ENCODE results near the gene LPIN2.

LPIN2 gene

DNA sequence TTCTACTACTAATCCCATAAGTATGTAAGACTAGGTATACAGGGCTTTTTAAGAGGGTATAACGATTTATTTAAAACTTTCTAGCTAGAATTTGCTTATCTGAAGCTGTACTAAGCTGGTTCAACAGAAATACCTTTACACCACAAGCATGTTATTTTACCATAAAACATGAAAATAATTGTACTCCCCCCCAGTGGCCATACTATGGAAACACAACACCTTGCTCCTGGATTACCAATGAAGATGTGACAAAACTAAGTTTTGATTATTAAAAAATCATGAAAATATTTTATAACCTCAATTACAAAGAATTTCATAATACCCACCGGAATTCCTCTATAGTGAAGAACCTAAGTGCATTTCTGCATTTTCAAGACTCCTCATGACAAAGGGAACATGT lies 27.3 kb downstream of the LPIN2 start:
- peaks cover 10 to 31% of the 10 kb centered on the region in 2 donors for H3K4me1 ChIP-seq (ENCODE audit: control insufficient read depth in 1 of 2, insufficient read depth in 2 of 2, low read length in 2 of 2)
- H3K36me3 ChIP-seq (ENCODE audit: control insufficient read depth in 1 of 2, insufficient read depth in 2 of 2, low read length in 2 of 2) = no peaks in the 10 kb centered on the region
- H3K27me3 ChIP-seq (ENCODE audit: low read depth, low read length) = no peaks in the 10 kb centered on the region
- no peak overlapping the region for H3K4me3 ChIP-seq (ENCODE audit: low read depth in 1 of 2, low read length in 2 of 2)
- H3K9me3 ChIP-seq (ENCODE audit: control insufficient read depth in 1 of 2, low read length in 2 of 2) = no peaks in the 10 kb centered on the region
- peak overlapping the region; percentile 33 for H3K27ac ChIP-seq (ENCODE audit: low read length)

DNA sequence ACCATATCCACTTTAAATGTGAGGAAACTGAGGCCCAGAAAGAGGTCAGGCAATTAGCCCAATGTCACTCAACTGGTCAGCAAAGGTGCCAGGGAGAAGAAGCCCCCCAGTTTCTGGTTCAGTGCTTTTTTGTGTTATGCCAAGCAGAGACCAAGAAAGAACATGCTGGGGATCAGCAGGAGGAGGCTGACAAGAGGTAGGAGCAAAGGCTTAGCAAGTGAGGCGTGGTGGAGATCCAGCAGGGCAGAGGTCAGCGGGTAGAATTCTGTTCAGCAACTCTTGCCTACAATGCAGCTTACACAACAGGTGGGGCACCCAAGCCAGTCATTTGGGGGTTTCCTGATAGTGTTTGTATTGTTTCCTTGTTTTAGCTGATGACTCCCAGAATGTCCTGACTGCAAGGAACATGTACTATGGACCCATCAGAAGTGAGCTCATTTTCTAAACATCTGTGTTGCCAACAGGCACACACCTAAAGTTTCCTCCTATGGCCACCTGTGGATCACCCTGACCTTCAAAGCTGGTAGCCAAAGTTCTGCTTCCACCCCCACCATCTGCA lies 28.2 kb downstream of the LPIN2 start:
- H3K4me1 ChIP-seq (ENCODE audit: control insufficient read depth in 1 of 2, insufficient read depth in 2 of 2, low read length in 2 of 2) = peaks cover 15 to 31% of the 10 kb centered on the region in 2 donors
- H3K27me3 ChIP-seq (ENCODE audit: low read depth, low read length) = no peaks in the 10 kb centered on the region
- no peaks in the 10 kb centered on the region for H3K36me3 ChIP-seq (ENCODE audit: control insufficient read depth in 1 of 2, insufficient read depth in 2 of 2, low read length in 2 of 2)
- H3K9me3 ChIP-seq (ENCODE audit: control insufficient read depth in 1 of 2, low read length in 2 of 2) = no peaks in the 10 kb centered on the region
- H3K27ac ChIP-seq (ENCODE audit: low read length) = peak overlapping the region; percentile 91
- H3K4me3 ChIP-seq (ENCODE audit: low read depth in 1 of 2, low read length in 2 of 2) = no peak overlapping the region

DNA sequence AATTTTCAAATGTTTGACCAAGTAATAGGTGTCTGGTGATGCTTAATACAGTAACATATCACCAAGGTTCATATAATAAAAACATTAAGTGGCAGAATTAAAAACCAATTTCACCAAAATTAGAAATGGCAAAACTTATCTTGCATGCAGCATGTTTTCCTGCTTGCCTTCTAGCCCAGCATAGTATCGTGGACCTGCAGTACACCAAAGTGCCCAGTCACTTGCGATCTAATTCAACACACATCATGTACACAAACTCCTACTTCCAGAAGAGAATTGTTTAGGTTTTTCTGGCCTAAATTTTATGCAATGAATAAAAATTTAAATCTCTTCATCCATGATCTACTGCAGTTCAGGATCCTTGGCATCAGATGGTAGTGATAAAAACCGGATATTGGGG lies 28.9 kb downstream of the LPIN2 start:
- H3K27ac ChIP-seq (ENCODE audit: low read length) = peak overlapping the region; percentile 91
- H3K9me3 ChIP-seq (ENCODE audit: control insufficient read depth in 1 of 2, low read length in 2 of 2) = no peaks in the 10 kb centered on the region
- H3K4me3 ChIP-seq (ENCODE audit: low read depth in 1 of 2, low read length in 2 of 2) = no peak overlapping the region
- H3K4me1 ChIP-seq (ENCODE audit: control insufficient read depth in 1 of 2, insufficient read depth in 2 of 2, low read length in 2 of 2) = peaks cover 22 to 31% of the 10 kb centered on the region in 2 donors
- peaks cover 0 to 2% of the 10 kb centered on the region in 2 donors for H3K36me3 ChIP-seq (ENCODE audit: control insufficient read depth in 1 of 2, insufficient read depth in 2 of 2, low read length in 2 of 2)
- H3K27me3 ChIP-seq (ENCODE audit: low read depth, low read length) = no peaks in the 10 kb centered on the region

DNA sequence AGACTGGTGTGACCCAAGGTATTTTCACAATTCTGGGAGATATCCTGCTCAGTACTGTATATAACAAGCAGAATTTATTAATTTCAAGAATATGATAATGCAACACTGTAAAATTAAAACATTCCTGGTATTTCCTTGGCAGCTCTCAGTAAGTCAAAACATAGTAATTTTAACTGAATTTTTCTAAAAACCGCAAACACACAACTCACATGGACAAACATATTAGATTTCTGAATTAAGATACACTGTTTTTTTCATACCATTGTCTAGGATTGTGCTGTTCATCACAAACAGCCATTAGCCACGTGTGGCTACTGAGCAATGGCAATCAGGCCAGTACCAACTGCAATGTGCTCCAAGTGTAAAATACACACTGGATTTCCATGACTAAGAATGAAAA lies 29.6 kb downstream of the LPIN2 start:
- Histone ChIP-seq H3K4me3 (ENCODE audit: low read depth in 1 of 2, low read length in 2 of 2) (no peak overlapping the region), H3K27ac (ENCODE audit: low read length) (peak overlapping the region; percentile 91), H3K9me3 (ENCODE audit: control insufficient read depth in 1 of 2, low read length in 2 of 2) (no peaks in the 10 kb centered on the region), H3K4me1 (ENCODE audit: control insufficient read depth in 1 of 2, insufficient read depth in 2 of 2, low read length in 2 of 2) (peaks cover 30 to 31% of the 10 kb centered on the region in 2 donors), H3K27me3 (ENCODE audit: low read depth, low read length) (no peaks in the 10 kb centered on the region), H3K36me3 (ENCODE audit: control insufficient read depth in 1 of 2, insufficient read depth in 2 of 2, low read length in 2 of 2) (peaks cover 3% of the 10 kb centered on the region in 2 donors)

DNA sequence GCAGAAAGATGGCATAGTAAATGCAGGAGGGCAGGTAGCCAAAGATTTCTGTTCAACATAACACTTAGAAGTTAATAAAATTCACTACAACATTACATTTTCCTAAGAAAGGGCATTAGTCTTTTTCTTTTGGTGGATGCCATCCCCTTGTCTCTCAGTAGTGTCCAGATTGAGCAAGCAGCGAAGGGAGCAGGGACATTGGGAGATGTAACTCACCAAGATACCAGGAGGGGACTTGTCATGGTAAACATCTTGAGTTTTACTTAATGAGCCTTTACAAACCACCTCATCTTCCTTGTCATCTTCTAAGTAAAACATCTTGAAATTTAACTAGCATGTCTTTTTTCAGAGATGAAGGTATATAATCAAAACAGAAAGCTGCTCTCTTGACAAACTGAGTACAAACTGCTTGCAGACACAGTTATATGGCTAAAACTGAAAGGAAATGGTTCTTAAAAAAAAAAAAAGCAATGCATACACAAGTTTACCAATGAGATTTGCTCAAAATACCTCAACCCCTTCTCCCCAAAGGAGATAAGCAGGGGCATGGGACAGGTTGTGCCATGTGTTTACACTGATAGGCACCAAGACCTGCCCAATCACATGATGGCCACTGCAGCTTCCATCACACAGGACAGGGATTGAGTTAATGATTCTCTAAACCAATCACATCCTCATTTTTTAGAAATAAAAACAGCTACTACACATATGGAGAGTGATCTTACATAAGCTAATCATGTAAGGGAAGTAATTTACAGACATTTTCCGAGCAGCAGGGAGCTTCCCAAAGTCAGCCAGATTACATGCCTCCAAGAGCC lies 30.3 kb downstream of the LPIN2 start:
- Histone ChIP-seq H3K4me1 (ENCODE audit: control insufficient read depth in 1 of 2, insufficient read depth in 2 of 2, low read length in 2 of 2) (peaks cover 31 to 33% of the 10 kb centered on the region in 2 donors), H3K4me3 (ENCODE audit: low read depth in 1 of 2, low read length in 2 of 2) (peak overlapping the region in 1 of 2 donors; percentile 38), H3K27me3 (ENCODE audit: low read depth, low read length) (no peaks in the 10 kb centered on the region), H3K36me3 (ENCODE audit: control insufficient read depth in 1 of 2, insufficient read depth in 2 of 2, low read length in 2 of 2) (peaks cover 3 to 4% of the 10 kb centered on the region in 2 donors), H3K9me3 (ENCODE audit: control insufficient read depth in 1 of 2, low read length in 2 of 2) (no peaks in the 10 kb centered on the region), H3K27ac (ENCODE audit: low read length) (peak overlapping the region; percentile 91)

DNA sequence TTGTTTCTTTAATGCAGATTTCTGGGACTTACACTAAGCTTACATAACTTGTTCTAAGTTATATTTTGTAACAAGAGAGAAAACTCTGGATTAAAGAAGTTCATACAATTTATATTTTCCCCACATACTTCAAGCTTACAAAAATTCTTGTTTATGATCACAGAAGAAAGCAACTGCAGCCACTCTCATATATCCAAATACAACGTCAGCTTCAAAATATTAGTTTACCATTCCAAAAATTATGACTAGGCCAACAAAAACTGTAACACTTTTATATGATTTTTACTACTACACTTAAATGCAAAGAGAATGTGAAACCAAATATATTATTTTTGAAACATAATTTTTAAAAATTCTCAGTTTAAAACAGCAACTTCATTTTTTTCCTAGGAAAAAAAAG lies 30.9 kb downstream of the LPIN2 start:
- Histone ChIP-seq H3K4me1 (ENCODE audit: control insufficient read depth in 1 of 2, insufficient read depth in 2 of 2, low read length in 2 of 2) (peaks cover 35 to 37% of the 10 kb centered on the region in 2 donors), H3K9me3 (ENCODE audit: control insufficient read depth in 1 of 2, low read length in 2 of 2) (no peaks in the 10 kb centered on the region), H3K4me3 (ENCODE audit: low read depth in 1 of 2, low read length in 2 of 2) (peak overlapping the region in 1 of 2 donors; percentile 38), H3K36me3 (ENCODE audit: control insufficient read depth in 1 of 2, insufficient read depth in 2 of 2, low read length in 2 of 2) (peaks cover 3 to 4% of the 10 kb centered on the region in 2 donors), H3K27me3 (ENCODE audit: low read depth, low read length) (no peaks in the 10 kb centered on the region), H3K27ac (ENCODE audit: low read length) (peak overlapping the region; percentile 91)

DNA sequence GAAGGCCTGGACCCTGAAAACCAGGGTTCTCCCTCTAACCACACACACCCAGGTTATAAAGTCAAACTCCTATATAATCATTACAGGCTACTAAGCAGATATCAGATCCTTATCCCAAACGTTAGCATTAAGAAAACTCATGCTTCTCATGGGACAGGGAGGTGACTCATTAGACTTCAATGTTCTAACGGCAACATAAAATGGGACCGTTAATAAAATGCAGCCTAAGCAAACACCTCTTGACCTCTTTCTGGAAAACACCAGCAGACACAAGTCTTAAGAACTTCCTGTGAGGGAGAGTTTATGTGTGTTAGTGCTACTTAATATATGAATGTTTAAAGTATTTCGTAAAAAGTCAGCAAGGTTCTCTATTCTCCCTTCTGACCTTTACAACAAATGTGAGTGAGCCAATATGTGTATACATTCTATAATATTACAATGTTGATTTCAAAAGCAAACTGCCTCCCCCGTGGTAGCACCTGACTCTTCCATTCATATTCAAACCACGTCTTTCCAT lies 31.7 kb downstream of the LPIN2 start:
- H3K4me1 ChIP-seq (ENCODE audit: control insufficient read depth in 1 of 2, insufficient read depth in 2 of 2, low read length in 2 of 2) = peaks cover 35% of the 10 kb centered on the region in 2 donors
- H3K9me3 ChIP-seq (ENCODE audit: control insufficient read depth in 1 of 2, low read length in 2 of 2) = no peaks in the 10 kb centered on the region
- H3K4me3 ChIP-seq (ENCODE audit: low read depth in 1 of 2, low read length in 2 of 2) = peak overlapping the region in 1 of 2 donors; percentile 34
- peak overlapping the region; percentile 91 for H3K27ac ChIP-seq (ENCODE audit: low read length)
- H3K27me3 ChIP-seq (ENCODE audit: low read depth, low read length) = no peaks in the 10 kb centered on the region
- H3K36me3 ChIP-seq (ENCODE audit: control insufficient read depth in 1 of 2, insufficient read depth in 2 of 2, low read length in 2 of 2) = peaks cover 3 to 4% of the 10 kb centered on the region in 2 donors

DNA sequence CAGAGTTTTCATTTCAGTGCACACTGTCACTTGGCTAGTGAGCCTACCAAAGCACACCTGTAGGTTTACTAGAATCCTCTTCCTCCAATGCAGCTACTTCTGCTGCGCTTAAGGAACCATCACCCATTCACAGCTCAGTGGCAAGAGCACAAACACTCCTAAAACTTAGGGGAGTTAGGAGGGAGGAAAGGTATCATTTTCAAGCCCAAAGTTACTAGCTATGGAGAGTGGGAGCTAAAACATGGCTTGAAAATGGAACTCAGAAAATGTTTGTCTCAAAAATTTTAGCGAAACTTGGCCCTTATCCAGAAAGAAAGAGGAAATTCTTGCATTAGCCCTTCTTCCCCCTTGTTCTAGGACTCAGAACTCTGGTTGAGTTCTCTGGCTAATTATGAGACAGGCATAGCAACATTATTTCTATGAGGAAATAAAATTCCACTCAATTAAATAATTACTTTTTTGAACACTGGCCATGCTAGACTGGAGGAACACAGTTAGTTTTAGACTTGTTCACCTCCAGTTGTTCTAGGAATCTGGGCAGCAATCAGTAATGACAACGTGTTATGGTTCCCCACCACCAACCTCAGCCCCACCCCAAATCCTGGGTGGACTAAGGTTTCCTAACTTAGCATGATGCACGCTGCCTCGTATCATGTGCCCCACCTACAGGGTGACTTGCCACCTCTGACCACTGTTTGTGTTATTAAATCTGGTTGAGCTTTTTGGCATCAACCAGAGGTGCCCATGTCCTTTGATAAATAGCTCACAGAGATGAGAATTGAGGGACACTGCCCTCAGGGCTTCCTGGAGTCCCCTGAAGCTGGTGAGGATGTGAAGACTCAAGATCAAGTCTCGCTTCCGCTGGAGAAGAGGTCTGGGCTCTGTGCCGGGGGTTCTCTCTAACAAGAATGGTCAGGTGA lies 32.8 kb downstream of the LPIN2 start:
- Histone ChIP-seq H3K4me1 (ENCODE audit: control insufficient read depth in 1 of 2, insufficient read depth in 2 of 2, low read length in 2 of 2) (peaks cover 35% of the 10 kb centered on the region in 2 donors), H3K9me3 (ENCODE audit: control insufficient read depth in 1 of 2, low read length in 2 of 2) (no peaks in the 10 kb centered on the region), H3K27ac (ENCODE audit: low read length) (peak overlapping the region; percentile 91), H3K4me3 (ENCODE audit: low read depth in 1 of 2, low read length in 2 of 2) (peak overlapping the region in 1 of 2 donors; percentile 34), H3K27me3 (ENCODE audit: low read depth, low read length) (no peaks in the 10 kb centered on the region), H3K36me3 (ENCODE audit: control insufficient read depth in 1 of 2, insufficient read depth in 2 of 2, low read length in 2 of 2) (peaks cover 3 to 4% of the 10 kb centered on the region in 2 donors)

DNA sequence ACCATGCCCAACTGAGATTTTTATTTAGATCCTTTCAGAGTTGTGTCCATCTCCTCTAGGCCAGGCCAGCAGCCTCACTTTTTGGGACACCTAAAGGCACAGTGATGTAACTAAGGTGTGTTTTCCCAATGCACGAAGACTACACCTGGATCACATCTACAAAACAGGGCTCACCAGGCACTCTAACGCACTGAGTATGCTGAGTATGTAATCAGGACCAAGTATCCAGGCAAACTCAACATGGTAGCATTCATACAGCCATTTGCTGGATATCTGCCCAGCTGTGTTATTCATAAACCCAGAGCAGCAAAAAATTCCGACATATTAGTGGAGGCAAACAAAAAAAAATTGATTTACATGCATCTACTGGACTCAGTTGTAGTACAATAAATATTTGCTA lies 33.8 kb downstream of the LPIN2 start:
- H3K9me3 ChIP-seq (ENCODE audit: control insufficient read depth in 1 of 2, low read length in 2 of 2) = no peaks in the 10 kb centered on the region
- no peak overlapping the region for H3K4me3 ChIP-seq (ENCODE audit: low read depth in 1 of 2, low read length in 2 of 2)
- peaks cover 3 to 4% of the 10 kb centered on the region in 2 donors for H3K36me3 ChIP-seq (ENCODE audit: control insufficient read depth in 1 of 2, insufficient read depth in 2 of 2, low read length in 2 of 2)
- H3K4me1 ChIP-seq (ENCODE audit: control insufficient read depth in 1 of 2, insufficient read depth in 2 of 2, low read length in 2 of 2) = peaks cover 32 to 35% of the 10 kb centered on the region in 2 donors
- H3K27me3 ChIP-seq (ENCODE audit: low read depth, low read length) = no peaks in the 10 kb centered on the region
- peak overlapping the region; percentile 61 for H3K27ac ChIP-seq (ENCODE audit: low read length)

DNA sequence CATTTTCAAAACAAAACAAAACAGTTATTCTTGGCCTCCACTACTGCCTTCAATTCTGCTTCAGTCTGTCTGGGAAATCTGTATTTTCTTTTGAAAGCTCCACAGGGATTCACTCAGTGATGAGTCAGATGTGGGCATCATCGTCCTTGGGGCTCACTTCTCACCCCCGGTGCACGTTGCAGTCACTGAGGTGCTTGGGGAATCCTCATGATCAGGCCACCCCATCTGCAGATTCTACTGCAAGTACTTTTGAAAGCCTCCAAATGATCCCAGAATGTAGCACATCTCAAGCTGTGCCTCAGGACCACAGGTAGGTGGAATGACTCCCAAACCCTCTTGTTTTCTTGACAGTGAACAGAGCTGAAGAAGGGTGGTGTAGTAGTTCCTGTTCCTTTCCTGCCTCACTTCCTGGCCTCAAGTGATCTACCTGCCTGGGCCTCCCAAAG lies 34.3 kb downstream of the LPIN2 start:
- peaks cover 3 to 4% of the 10 kb centered on the region in 2 donors for H3K36me3 ChIP-seq (ENCODE audit: control insufficient read depth in 1 of 2, insufficient read depth in 2 of 2, low read length in 2 of 2)
- H3K4me3 ChIP-seq (ENCODE audit: low read depth in 1 of 2, low read length in 2 of 2) = peak overlapping the region in 1 of 2 donors; percentile 27
- H3K27ac ChIP-seq (ENCODE audit: low read length) = peak overlapping the region; percentile 61
- H3K4me1 ChIP-seq (ENCODE audit: control insufficient read depth in 1 of 2, insufficient read depth in 2 of 2, low read length in 2 of 2) = peaks cover 30 to 37% of the 10 kb centered on the region in 2 donors
- no peaks in the 10 kb centered on the region for H3K9me3 ChIP-seq (ENCODE audit: control insufficient read depth in 1 of 2, low read length in 2 of 2)
- H3K27me3 ChIP-seq (ENCODE audit: low read depth, low read length) = no peaks in the 10 kb centered on the region

All from muscle layer of duodenum (tissue), 2 donors.